Thyroid gland (tissue), 4 donors: ENCODE data around the gene LCP1.

Experiments
- POLR2A ChIP-seq, 2 donors: fragments of 450-650 bp; IDR thresholded peaks; one replicate each; pipeline ENCODE4 v1.6.1; 2017; ENCODE audit warnings: antibody characterized with exemption in 2 of 2, mild to moderate bottlenecking in 2 of 2, moderate library complexity in 1 of 2
- TF ChIP-seq, protein P1 (sequence below), 6 experiments: fragments of 200-600 bp in 3 of 6; fragments of 450-650 bp in 3 of 6; sonication (generic) in 3 of 6; IDR thresholded peaks; one replicate each; pipeline ENCODE4 v1.5.1; 2016 to 2019; ENCODE audit warnings: antibody characterized with exemption in 6 of 6, mild to moderate bottlenecking in 2 of 6, inconsistent platforms in 1 of 6, moderate library complexity in 1 of 6

DNA sequence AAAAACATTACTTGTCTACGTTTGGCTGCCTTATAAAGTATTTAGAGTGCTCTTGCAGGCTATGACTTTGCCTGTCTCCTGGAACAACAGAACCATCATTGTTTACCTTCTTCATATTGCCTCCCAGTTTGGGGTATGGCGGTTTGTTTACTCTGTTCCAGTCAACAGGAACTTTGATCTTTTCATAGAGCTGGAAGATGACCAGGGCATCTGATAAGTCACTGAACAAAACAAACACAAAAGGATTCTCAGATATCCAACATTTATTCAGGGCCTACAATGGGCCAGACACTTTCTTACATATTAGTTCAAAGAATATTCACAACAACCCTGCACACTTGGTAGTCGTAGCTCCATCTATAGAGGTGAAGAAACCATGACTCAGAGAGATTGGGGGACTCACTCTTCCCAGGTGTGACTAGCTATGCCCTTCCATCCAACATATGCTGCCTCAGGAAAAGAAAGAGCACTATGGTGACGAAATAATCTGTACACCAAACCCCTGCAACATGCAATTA, 38.7 kb downstream of the LCP1 start:
- TF ChIP-seq POLR2A (IDR thresholded peaks at IDR 0.05): no peak
- TF ChIP-seq, protein P1, sequence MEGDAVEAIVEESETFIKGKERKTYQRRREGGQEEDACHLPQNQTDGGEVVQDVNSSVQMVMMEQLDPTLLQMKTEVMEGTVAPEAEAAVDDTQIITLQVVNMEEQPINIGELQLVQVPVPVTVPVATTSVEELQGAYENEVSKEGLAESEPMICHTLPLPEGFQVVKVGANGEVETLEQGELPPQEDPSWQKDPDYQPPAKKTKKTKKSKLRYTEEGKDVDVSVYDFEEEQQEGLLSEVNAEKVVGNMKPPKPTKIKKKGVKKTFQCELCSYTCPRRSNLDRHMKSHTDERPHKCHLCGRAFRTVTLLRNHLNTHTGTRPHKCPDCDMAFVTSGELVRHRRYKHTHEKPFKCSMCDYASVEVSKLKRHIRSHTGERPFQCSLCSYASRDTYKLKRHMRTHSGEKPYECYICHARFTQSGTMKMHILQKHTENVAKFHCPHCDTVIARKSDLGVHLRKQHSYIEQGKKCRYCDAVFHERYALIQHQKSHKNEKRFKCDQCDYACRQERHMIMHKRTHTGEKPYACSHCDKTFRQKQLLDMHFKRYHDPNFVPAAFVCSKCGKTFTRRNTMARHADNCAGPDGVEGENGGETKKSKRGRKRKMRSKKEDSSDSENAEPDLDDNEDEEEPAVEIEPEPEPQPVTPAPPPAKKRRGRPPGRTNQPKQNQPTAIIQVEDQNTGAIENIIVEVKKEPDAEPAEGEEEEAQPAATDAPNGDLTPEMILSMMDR (IDR thresholded peaks at IDR 0.05): no peak
